Mammary epithelial cell (primary cell): ENCODE results near the gene RILP.

Experiments
- CTCF ChIP-seq, 2 donors: IDR thresholded peaks in 1 of 2; conservative IDR thresholded peaks in 1 of 2; 2 replicates each; pipeline ENCODE4 v1.5.1; 2011 to 2012; ENCODE audit warnings: inconsistent platforms in 2 of 2, low read length in 2 of 2, mild to moderate bottlenecking in 2 of 2, control low read depth in 1 of 2, low read depth in 1 of 2; ENCODE audit not compliant: insufficient read depth in 1 of 2; ENCODE audit errors: extremely low read depth in 1 of 2
- EZH2 ChIP-seq: IDR thresholded peaks from 2 replicates; pipeline ENCODE4 v1.6.1; 2012; ENCODE audit warnings: low read length, inconsistent platforms, borderline replicate concordance

- no peak for TF ChIP-seq EZH2
- no peak for TF ChIP-seq CTCF (conservative IDR thresholded peaks at IDR 0.05 in 1 of 2, IDR thresholded peaks at IDR 0.05 in 1 of 2; ENCODE audit: extremely low read depth in 1 of 2, insufficient read depth in 1 of 2, low read depth in 1 of 2, low read length in 2 of 2)
Observed at GRCh38 chr17:1646199-1646875, 3.3 kb downstream of the RILP start.
